ENCODE measurements around the gene NDUFS7.

NDUFS7 gene

GRCh38 chr19:1383312-1384084 lies at the start of gene NDUFS7:
NDUFS7 (plus strand) TSS chr19:1383907; CDS start chr19:1383927, 20 bp downstream.
- DNase-seq (ENCODE audit: low spot score), result peak; percentile 85

GRCh38 chr19:1336079-1336684 lies 47.5 kb upstream of the NDUFS7 start:
- no peak for DNase-seq (ENCODE audit: low spot score)

- no peak for DNase-seq (ENCODE audit: low spot score)
These were observed 42.8 kb upstream of the NDUFS7 start for GRCh38 chr19:1340681-1341469.

GRCh38 chr19:1343041-1343440 lies 40.7 kb upstream of the NDUFS7 start:
- DNase-seq (ENCODE audit: low spot score), result no peak

- DNase-seq (ENCODE audit: low spot score), result no peak
These were observed 34.5 kb upstream of the NDUFS7 start for GRCh38 chr19:1349211-1349610.

GRCh38 chr19:1350867-1351266 lies 32.8 kb upstream of the NDUFS7 start:
- no peak for DNase-seq (ENCODE audit: low spot score)

DNA sequence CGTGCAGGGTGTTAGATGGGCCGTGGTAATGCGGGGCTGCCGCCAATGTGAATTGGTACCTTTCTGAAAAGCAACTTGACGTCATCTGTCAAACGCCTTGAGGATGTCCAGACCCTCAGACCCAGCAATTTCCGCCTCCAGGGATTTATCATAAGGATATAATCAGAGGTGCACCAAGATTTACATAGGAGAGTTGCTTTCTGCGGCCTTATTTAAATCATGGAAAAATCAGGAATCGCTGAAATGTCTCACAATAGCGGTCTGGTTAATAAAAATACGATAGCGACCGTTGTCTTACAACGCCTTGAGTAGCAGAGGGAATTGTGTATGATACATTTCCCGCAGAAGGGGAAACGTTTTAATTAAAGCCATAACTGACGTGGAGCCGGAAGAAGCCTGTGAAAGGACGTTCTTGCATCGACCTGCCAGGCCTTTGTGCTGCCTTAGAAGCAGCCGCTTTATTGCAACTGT lies 32.3 kb upstream of the NDUFS7 start:
- no peak for DNase-seq (ENCODE audit: low spot score)

DNA sequence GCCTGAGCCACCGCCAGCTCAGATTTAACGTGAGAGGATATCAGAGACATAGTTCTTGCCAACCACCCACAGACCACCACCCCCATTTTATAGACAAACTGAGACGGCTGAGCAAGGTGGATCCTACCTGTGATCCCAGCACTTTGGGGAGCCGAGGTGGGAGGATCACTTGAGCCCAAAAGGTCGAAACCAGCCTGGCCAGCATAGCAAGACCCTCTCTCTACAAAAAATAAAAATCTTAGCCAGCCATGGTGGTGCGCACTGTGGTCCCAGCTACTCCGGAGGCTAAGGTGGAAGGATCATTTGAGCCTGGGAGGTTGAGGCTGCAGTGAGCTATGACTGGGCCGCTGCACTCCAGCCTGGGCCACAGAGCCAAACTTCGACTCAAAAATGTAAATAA lies 30.6 kb upstream of the NDUFS7 start:
- no peak for DNase-seq (ENCODE audit: low spot score)

GRCh38 chr19:1354970-1355567 lies 28.6 kb upstream of the NDUFS7 start:
- no peak for DNase-seq (ENCODE audit: low spot score)

DNA sequence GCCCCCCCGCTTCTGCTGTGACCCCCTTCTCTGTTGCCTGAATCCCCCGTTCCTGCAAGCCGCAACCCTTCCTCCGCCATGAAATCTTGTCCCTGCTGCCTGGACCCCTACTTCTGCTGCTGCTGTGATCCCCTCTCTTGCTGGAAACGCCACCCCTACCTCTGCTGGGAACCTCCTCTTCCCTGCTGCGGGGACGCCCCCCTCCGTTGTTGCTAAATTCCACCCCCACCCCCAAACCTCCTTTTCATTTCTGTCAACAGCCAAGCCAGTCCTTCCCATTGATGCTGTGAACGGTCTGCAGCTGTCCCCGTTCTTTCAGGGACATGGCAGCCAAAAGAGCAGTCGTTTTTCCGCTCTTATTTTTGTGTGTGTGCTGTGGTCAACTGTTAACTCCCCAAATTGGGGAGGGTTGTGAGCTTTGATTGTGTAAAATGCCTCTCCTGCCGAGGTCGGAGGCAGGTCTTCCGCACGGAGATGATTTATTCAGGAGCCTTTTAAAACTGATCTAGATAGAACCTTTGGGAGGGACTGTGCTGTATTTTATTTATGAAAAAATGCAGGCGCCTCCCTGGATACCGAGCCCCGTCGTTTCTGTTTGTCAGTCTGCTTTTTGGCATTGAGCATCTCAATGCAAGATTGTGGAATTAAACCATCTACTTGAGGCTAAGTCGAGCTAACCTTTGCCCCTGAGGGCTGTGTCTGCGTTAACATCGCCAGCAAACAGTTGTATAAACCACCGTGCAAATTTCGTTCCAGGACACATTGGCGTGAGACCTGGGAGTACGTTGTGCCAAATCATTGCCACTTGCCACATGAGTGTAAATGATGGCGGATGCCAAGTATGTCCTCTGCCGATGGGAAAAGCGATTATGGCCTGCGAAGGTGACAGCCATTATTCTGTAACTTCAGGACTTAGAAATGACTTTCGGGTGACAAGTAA lies 27.9 kb upstream of the NDUFS7 start:
- no peak for DNase-seq (ENCODE audit: low spot score)

GRCh38 chr19:1356508-1356865 lies 27.2 kb upstream of the NDUFS7 start:
- DNase-seq (ENCODE audit: low spot score), result no peak

- DNase-seq (ENCODE audit: low spot score), result no peak
These were observed 26.1 kb upstream of the NDUFS7 start for GRCh38 chr19:1357531-1358109.

DNA sequence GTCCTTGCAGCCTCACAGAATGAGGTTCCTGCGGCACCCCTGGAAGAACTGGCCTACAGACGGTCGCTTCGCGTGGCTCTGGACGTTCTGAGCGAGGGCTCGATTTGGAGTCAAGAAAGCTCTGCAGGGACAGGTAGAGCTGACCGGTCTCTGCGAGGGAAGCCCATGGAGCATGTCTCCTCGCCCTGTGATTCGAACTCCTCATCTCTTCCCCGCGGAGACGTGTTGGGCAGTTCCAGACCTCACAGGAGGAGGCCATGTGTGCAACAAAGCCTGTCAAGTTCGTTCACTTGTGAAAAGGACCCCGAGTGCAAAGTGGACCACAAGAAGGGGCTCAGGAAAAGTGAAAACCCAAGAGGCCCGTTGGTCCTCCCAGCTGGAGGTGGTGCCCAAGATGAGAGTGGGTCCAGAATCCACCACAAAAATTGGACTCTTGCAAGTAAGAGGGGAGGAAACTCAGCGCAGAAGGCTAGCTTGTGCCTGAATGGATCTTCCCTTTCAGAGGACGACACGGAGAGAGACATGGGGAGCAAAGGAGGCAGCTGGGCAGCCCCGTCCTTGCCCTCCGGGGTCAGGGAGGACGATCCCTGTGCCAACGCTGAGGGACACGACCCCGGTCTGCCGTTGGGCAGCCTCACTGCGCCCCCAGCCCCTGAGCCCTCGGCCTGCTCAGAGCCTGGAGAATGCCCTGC lies 23.4 kb upstream of the NDUFS7 start:
- DNase-seq (ENCODE audit: low spot score), result no peak

- DNase-seq (ENCODE audit: low spot score), result no peak
These were observed 22.8 kb upstream of the NDUFS7 start for GRCh38 chr19:1360818-1361461.

GRCh38 chr19:1361601-1362386 lies 21.9 kb upstream of the NDUFS7 start:
- no peak for DNase-seq (ENCODE audit: low spot score)

DNA sequence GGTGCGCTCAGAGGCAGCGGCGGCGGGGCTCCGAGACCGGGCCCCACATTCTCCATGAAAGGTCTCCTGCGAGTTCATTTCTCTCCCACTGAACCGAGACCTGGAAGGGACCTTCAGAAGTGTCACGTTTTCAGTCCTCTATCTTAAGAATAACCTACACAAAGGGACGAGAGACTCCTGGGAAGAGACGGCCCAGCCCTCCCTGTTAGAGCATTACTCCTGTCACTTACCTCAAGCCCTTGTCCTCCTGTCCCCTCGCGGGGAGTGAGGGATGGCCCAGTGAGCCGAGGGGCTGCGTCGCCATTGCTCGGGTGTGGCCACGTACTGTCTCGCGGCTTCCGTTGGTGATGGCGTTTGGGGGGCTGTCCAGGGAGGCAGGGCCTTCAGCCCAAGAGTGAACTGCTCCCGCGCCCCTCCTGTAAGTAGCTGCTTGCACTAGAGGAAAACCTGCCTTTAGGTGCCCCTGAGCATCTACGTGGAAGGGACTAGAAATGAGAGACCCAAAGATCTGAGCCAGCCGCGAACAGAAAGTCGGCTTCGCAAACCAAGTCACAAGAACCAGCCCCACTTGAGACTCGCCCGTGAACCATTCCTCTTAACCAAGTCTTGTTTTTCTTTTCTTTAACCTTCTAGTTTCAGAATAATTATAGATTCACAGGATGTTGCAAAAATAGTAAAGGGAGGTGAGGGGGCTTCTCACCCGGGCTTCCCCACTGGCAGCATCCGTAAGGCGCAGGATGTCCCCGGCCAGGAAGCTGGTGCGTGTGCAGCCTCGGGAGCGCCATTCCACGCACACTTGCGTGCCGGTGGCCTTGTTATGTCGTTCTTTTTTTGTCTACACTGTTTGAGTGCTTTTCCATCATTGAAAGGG lies 21.1 kb upstream of the NDUFS7 start:
- no peak for DNase-seq (ENCODE audit: low spot score)

- peak; percentile 32 for DNase-seq (ENCODE audit: low spot score)
These were observed 20.1 kb upstream of the NDUFS7 start for GRCh38 chr19:1363599-1363998.
